CD4-positive, alpha-beta T cell treated with Interleukin-12 subunit alpha and Interleukin-12 subunit beta, for 1 hour (primary cell): ENCODE data around the gene GPSM3.
"Not testable (repeated sequence)": the region's sequence is repeated elsewhere in the genome, so short reads cannot be mapped to it uniquely, and the experiment has no call there.

Experiments used
- DNase-seq: peaks from one replicate; pipeline ENCODE4 v3.0.0-alpha.2; 2020

The GPSM3 gene

GRCh38 chr6:32148289-32149091 lies 44.0 kb downstream of the GPSM3 start:
- peak; percentile 76 for DNase-seq

- DNase-seq = no peak
Observed at GRCh38 chr6:32147401-32148132, 44.9 kb downstream of the GPSM3 start.

DNA sequence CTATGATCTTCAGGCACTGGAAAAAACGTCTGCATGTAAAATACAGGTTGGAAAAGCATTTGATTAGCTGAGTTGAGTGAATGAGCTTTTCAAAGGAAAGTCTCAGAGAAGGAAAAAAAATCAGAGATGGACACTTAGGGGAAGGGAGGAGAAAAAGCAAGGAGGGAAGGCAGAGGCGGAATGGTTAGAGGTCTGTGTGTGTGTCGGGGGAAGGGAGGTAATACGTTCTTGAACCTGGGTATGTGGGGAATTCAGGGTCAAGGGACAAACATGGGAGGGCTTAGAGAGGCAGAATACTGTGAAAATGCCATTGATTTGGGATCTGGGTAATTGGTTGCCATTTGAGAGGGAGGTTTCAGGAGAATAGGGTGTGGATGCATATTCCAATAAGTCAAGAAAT lies 45.8 kb downstream of the GPSM3 start:
- no peak for DNase-seq

- DNase-seq = no peak
Observed at GRCh38 chr6:32146287-32146686, 46.2 kb downstream of the GPSM3 start.

DNA sequence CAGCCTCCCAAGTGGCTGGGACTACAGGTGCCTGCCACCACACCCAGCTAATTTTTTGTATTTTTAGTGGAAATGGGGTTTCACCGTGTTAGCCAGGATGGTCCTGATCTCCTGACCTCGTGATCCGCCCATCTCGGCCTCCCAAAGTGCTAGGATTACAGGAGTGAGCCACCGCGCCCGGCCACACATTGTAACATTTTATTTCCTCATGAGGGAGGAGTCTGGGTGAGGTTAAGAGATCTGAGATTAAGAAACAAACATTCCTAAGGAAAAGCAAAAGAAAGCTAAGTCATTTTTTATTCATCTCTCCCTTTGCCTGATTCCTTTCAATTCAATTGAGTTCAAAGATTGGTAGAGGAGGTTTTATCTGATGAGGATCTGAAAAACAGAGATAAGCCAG lies 48.2 kb downstream of the GPSM3 start:
- not testable (repeated sequence) for DNase-seq
